HG02571 (cell line): ENCODE measurements around the gene FOXP1.
A peak's percentile ranks its signal among the peaks of the same experiment; 100 is the strongest.

Experiments
- ATAC-seq: cut with Tn5 transposase; IDR thresholded peaks from one replicate; pipeline ENCODE4 v1.9.1; 2021; ENCODE audit warnings: mild to moderate bottlenecking, moderate library complexity; ENCODE audit not compliant: unreplicated experiment

The FOXP1 gene

DNA sequence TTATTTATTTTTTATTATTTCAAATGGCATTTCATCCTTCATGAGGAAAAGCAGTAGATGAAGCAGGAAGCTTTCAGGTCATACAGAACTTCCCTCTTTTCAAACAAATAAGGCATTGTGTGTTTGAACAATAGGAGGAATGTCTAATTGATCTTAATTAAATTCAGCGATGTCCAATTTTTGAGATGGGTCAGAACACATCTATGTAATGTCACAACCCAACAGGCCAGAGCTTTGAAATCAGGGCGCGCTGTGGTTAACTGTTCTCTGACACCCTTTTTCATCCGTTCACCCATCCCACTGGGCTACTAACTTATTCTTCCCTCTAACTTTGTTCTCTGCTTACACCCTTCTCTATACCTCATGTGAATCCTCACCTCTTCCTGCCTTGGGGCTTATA is 510.5 kb downstream of the FOXP1 start:
- ATAC-seq, result no peak

- ATAC-seq, result no peak
Measured at GRCh38 chr3:71072287-71072686, 511.2 kb downstream of the FOXP1 start.

DNA sequence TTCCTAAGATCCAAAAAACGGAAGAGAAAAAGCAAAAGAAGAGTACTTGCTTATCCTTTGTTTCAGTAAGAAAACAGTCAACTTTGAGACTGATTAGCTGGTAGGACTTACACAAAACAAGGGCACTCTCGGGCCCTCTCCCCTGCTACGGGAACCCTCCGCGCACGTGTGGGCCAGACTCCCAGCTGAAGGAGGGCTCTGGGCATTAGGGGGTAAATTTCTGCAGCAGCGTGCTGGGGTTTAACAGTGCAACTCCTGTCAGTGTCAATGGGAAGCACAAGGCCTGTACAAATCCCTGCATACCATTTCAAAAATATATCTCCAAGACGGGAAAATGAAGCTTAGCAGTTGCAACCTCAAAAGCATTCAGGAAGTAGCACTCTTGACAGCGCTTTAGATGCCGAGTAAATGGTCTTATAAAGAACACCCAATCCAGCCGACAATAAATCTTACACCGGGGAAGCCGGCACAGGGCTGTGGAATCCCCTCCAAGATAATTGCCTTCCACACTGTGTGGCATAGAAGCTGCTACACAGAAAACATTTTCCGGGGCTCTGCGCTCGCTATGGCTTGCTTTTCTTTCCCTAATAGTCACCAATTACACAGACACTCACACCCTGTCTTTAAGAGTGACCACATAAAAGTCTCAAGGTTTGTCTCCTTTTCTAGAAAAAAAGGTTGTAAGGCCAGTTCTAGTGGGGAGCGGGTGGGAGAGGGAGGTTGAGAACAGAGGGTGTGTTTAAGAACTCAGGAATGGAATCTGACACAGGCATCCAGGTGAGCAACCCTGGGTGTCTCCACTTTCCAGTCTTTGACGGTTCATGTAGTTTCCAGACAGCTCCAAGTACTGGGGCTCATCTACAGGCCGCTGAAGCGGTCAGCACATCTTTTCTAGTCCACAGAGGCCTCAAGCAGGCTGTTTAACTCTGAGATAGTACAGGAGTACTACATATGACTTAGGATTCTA is 512.7 kb downstream of the FOXP1 start:
- ATAC-seq, result no peak

- ATAC-seq, result no peak
Measured at GRCh38 chr3:71069797-71070196, 513.7 kb downstream of the FOXP1 start.

GRCh38 chr3:71067977-71068654 is 515.4 kb downstream of the FOXP1 start:
- no peak for ATAC-seq

GRCh38 chr3:71066849-71067261 is 516.7 kb downstream of the FOXP1 start:
- no peak for ATAC-seq

DNA sequence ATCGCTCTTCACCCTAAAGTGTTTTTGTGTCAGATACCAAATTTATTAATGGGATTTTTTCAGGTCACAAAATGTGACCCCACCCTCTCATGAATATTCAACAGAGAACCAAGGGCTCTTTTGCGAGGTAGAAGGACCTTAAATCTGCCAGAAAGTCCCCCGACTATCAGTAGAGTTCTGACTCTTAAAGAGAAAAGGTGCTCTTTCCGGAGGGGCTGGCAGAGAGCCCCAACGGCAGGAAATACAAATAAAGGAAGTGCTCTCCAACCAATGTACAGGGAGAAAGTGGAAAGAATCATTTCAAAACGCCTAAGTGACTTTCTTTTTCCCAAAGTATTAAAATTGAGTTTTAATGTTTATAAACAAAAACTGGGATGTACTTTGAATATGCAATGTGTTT is 517.2 kb downstream of the FOXP1 start:
- no peak for ATAC-seq

DNA sequence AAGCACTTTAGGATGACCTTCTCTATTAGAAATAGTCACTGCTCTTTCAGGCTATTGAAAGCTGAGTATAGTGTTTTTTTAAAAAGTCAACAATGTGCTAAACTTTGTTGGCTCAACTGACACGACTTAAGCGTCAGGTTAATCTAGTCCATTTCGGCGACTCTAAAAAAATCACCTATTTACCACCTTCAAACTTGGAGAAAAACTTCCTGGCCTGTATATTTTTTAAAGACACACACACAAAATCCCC is 517.8 kb downstream of the FOXP1 start:
- ATAC-seq, result no peak

- peak; percentile 31 for ATAC-seq
Measured at GRCh38 chr3:71064956-71065763, 518.4 kb downstream of the FOXP1 start.

GRCh38 chr3:71064291-71064955 is 519.1 kb downstream of the FOXP1 start:
- ATAC-seq, result peak; percentile 30

GRCh38 chr3:71063773-71064290 is 519.7 kb downstream of the FOXP1 start:
- no peak for ATAC-seq

DNA sequence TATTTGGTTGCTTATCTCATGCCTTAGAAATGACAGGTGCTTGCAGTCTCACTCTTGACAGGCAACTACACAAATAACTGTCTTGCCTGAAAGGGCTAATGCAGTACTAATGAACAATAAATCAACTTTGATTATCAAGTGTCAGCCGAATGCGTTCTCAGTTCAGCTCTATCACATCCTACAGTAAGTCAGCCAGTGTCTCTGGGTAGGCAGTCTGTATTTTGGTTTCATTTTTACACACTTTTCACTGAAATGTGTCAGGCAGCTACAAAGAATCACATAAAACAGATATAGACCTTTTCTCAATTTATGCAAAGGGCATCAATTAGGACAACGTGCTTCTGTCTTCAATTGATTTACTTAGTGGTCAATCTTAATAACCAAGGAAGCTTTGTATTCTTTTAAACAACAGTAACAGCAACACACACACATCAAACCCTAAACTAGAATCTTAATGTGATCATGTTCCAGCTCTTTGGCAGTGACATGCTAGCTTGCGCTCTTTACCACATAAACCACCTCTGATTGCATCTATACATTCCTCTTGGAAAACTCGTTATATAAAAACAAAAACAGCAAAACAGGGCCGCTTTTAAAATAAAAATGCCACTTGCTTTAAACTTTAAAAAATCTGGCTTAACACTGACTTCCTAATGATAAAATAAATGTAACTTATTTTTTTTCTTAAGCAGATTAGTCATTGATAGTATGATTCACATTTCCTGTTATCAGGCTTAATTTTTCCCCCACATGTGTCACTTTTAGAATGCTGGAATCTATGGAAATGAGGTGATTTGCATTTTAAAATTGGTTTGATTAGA is 520.4 kb downstream of the FOXP1 start:
- ATAC-seq, result no peak

DNA sequence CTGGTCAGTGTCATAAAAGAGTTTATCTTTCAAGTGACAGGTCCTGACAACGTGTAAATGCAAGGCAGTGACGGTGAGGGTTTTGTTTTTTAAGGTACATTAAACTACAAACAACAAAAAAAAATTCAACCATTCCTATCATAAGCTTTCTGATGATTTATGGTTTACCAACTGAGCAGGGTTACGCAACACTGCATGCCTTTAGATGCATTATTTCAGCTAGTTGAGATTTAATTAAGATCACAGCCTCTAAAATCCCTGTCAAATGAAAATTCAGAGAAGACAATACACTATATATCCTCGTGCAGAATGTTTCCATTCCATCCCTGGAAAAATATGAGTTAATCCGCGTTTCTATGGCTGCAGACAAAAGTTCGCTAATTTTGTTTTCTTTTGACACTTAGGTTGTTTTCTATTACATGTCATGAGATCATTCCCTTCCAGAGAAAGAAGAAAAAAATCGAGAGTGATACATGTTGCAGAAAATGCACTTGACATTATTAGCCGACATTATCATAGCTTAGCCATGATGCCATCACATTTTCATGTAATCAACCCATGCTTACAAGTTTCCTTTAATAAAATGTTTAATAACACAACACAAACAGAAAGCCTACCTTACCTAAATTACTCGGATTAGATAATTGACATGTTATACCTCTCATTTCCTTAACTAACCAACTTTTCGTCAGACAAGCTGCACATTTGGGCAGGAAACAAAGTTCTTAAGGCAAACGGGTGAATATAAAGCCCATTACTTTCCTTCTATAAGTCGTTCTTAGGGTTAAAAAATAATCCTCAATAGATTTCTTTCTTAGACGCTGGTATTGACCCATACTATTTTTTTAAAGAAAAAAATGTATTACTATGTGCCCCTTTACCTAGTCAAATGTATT is 521.2 kb downstream of the FOXP1 start:
- no peak for ATAC-seq

GRCh38 chr3:71061581-71061980 is 521.9 kb downstream of the FOXP1 start:
- ATAC-seq, result no peak

DNA sequence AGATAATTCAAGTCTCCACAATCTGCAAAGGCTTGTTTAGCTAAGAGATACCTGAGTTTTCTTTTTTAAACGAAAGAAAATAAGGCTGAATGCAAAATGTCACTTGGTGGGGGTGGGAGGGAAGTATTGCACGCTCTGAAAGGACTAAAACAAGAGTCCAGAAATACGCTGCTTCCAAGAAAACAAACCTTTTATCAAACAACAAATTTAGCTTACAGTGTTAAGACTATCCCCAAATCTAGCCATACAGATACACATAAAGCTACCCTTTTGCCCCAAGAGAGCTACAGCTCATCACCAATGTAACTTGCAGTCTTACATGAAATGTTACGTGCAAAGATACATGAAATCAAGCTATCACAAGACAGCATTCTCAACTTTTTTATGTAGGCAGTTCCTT is 522.5 kb downstream of the FOXP1 start:
- ATAC-seq, result no peak

DNA sequence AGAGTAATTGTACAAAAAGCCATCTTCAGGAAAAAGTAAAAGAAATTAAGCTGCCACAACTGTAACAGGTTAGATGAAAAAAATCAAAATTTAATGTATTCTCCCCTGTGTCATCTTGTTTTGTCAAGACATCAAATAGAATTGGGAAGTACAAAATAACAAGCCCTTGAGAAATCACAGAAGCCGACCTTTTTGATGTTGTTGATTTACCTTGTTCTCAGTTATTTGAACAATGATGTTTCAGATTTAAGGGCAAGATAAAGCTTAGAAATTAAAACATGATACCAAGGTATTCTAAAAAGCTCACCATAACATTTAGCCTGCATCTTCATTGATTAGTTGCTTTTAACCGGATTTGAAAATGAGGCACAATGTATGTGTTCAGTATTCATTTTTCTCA is 523.0 kb downstream of the FOXP1 start:
- ATAC-seq, result no peak

- no peak for ATAC-seq
Measured at GRCh38 chr3:71057526-71057894, 526.0 kb downstream of the FOXP1 start.

DNA sequence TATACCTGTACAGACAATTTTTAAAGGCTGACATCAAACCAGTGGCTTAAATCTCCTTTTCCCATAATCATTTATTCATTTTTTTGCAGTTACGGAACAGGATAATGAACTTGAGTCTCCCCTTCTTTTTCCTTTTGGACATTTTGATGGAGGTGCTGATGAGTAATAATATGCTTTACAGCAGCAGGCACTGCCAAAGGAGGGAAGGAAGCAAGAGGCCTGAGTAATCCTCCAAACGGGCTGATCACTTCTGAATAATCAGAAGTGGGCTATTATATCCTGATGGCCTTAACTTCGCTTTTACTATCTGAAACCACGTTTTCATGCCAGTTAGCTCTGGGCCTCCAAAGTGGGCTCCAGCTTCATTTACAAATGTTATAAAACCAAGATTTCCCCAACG is 527.2 kb downstream of the FOXP1 start:
- no peak for ATAC-seq
